ENCODE measurements around the gene MCUR1.

- no peak for TF ChIP-seq ZSCAN9 (CRISPR knock-in tag; IDR thresholded peaks at IDR 0.05; ENCODE audit: borderline replicate concordance)
- TF ChIP-seq E2F1 (CRISPR knock-in tag; IDR thresholded peaks at IDR 0.05) = no peak
- TF ChIP-seq MYNN (CRISPR knock-in tag; IDR thresholded peaks at IDR 0.05; ENCODE audit: low read depth) = no peak
- TF ChIP-seq, protein P1, sequence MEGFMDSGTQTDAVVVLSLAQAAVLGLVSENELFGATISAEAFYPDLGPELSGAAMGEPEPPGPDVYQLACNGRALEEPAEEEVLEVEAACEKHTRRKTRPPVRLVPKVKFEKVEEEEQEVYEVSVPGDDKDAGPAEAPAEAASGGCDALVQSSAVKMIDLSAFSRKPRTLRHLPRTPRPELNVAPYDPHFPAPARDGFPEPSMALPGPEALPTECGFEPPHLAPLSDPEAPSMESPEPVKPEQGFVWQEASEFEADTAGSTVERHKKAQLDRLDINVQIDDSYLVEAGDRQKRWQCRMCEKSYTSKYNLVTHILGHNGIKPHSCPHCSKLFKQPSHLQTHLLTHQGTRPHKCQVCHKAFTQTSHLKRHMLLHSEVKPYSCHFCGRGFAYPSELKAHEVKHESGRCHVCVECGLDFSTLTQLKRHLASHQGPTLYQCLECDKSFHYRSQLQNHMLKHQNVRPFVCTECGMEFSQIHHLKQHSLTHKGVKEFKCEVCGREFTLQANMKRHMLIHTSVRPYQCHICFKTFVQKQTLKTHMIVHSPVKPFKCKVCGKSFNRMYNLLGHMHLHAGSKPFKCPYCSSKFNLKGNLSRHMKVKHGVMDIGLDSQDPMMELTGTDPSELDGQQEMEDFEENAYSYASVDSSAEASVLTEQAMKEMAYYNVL (CRISPR knock-in tag; IDR thresholded peaks at IDR 0.05; ENCODE audit: borderline replicate concordance) = no peak
- no peak for TF ChIP-seq SETDB1 (CRISPR knock-in tag; IDR thresholded peaks at IDR 0.05; ENCODE audit: borderline replicate concordance)
- no peak for TF ChIP-seq SIN3B (IDR thresholded peaks at IDR 0.05; ENCODE audit: low read length)
- no peak for TF ChIP-seq ZNF850 (CRISPR knock-in tag; conservative IDR thresholded peaks at IDR 0.05)
- TF ChIP-seq PHB2 (IDR thresholded peaks at IDR 0.05; ENCODE audit: partially characterized antibody) = no peak
- no peak for TF ChIP-seq EP300 (IDR thresholded peaks at IDR 0.05; ENCODE audit: low read depth in 2 of 2, low read length in 2 of 2)
- no peak for TF ChIP-seq EP300 (CRISPR knock-in tag; IDR thresholded peaks at IDR 0.05; ENCODE audit: borderline replicate concordance)
- TF ChIP-seq ZNF713 (CRISPR knock-in tag; IDR thresholded peaks at IDR 0.05) = no peak
- TF ChIP-seq JUN (CRISPR knock-in tag; IDR thresholded peaks at IDR 0.05) = no peak
- no peak for TF ChIP-seq MAFF (IDR thresholded peaks at IDR 0.05; ENCODE audit: low read depth, low read length)
- TF ChIP-seq, protein P2, sequence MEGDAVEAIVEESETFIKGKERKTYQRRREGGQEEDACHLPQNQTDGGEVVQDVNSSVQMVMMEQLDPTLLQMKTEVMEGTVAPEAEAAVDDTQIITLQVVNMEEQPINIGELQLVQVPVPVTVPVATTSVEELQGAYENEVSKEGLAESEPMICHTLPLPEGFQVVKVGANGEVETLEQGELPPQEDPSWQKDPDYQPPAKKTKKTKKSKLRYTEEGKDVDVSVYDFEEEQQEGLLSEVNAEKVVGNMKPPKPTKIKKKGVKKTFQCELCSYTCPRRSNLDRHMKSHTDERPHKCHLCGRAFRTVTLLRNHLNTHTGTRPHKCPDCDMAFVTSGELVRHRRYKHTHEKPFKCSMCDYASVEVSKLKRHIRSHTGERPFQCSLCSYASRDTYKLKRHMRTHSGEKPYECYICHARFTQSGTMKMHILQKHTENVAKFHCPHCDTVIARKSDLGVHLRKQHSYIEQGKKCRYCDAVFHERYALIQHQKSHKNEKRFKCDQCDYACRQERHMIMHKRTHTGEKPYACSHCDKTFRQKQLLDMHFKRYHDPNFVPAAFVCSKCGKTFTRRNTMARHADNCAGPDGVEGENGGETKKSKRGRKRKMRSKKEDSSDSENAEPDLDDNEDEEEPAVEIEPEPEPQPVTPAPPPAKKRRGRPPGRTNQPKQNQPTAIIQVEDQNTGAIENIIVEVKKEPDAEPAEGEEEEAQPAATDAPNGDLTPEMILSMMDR (CRISPR knock-in tag; IDR thresholded peaks at IDR 0.05) = no peak
- no peak for TF ChIP-seq BHLHE40 (IDR thresholded peaks at IDR 0.05; ENCODE audit: low read length)
Observed at GRCh38 chr6:13847326-13848050, 33.1 kb upstream of the MCUR1 start.

Data from HepG2 (cell line).